GM21529 (cell line): ENCODE data around the gene UTP20.

Experiments
- ATAC-seq: cut with Tn5 transposase; IDR thresholded peaks from one replicate; pipeline ENCODE4 v1.9.1; 2021; ENCODE audit not compliant: unreplicated experiment

Gene UTP20

DNA sequence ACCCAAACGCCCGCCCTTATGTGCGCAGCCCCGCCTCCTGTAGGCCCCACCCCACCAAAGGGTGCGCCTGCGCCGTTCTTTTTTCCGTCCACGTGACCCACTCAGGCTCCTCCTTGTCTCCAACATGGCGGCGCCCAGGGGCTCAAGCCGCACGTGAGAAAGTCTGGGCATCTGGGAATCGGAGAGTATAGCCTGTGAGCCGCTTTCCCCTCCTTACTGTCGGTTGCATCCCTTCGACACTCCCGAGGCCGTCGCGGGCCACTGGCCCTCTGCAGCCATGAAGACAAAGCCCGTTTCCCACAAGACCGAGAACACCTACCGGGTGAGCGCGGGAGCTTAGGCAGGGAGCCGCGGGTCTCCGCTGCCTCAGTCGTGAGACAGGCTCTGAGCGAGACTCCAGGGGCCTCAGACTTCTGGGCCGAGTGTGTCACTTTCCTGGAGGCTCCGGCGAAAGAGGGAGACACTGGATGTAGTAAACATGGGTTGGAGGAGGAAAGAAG, at the start of gene UTP20:
Gene UTP20 (plus strand): TSS at position 100 of the 500 bp plus-strand sequence. CDS start 178 bp downstream, at position 278.
- ATAC-seq: peak; percentile 99

DNA sequence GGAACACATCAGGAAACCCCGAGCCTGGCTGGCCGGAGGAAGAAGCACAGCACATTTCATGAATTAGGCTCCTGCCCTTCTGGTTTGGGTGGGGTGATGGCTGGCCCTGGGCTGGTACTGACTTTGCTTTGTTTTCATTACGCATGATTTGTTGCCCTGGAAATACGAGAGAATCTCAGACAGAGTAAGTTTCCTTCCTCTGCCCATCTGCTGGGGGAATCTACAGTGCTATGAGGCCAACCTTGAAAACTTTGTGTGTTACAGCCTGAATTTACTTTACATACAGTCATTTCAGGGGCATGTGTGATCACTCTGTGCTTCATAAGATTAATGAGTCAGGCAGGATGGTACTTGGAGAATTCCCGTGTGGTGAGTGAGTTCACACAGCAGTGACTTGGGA, 49.4 kb upstream of the UTP20 start:
- no peak for ATAC-seq

DNA sequence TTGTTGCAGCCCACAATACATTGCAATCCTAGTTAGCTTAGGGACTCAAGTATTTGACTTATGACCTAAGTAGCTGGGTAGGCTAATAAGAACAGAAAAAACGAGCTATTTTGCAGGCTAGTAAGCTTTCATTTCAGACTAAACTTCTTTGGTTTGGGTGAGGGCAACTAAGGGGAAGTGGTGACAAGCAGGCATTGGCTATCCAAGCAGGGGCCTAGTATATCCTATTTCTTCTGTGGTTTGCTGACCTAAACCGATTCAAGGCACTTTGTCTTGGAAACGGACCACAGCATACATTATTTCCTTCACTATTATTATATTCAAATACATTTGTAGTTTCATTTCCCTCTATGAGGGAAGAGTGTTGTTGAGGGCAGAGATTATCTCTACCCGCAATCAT, 48.3 kb upstream of the UTP20 start:
- no peak for ATAC-seq

DNA sequence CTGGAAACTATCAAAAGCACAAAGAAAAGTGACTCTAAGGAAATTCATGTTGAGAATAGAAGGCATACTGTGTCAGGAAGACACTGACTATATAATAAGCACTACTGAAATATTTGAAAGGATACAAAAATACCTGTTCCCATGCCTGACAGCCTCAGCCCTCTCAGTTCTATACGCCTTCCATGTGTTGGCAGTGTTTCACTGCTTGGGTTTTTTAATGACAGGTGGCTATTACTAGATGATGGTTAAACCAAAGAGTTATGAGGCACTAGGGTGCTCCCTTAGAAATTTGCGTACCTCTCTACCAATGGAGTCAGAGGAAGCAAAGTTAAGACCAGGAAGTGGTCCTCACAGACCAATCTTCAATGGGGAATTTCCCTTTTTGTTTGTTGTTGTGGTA, 44.2 kb upstream of the UTP20 start:
- no peak for ATAC-seq

DNA sequence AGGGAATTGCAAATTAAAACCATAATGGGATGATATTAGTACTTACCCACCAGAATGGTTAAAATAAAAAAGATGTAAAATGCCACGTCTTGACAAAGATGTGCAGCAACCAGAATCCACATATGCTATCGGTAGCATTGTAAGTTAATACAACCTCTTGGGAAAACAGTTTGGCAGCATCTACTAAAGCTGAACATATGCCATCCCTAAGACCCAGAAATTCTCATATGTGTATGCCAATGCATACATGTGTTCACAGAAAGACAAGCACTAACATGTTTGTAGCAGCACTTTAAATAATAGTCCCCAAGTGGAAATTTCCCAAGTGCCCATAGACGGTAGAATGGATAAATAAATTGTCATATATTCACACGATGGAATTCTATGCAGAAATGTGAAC, 41.6 kb upstream of the UTP20 start:
- no peak for ATAC-seq

DNA sequence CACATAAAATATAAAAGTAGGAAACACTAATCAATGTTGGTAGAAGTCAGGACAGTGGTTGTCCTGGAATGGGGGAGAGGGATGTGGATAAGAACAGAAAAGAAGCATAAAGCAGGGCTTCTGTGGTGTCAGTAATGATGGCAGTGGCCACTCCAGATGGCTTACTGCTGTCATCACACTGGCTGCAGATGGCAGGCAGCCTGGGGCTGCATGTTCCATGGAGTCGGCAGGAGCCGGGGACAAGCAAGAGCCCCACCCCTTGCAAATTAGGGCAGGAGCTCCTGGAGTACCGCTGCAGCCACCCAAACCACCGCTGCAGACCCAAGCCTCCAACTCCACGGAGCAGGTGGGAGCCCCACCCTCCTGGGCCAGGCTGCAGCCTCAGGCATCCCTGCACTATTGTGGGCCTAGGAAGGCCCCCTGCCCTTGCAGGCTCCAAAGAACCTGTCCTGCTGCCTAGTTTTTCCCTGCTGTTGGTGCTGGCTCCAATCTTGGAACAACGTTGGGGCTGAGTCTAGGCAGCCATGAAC, 41.0 kb upstream of the UTP20 start:
- ATAC-seq: no peak

DNA sequence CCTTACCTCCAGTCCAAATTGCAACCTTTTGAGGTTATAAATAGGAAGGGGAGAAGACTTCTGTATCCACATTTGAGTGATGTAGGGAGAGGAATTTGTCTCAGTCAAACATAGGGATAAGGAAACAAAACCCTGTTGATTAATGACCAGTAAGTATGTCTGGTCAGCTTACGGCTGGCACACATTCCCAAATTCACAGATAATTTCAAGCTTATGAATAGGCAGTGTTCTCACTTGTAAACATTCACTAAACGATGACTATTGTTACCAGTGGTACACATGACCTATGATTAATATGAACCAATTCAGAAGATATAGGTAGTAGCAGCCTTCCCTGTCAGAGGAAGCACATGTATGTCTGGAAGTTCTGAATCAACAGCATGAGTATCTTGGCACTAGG, 36.8 kb upstream of the UTP20 start:
- ATAC-seq: no peak

DNA sequence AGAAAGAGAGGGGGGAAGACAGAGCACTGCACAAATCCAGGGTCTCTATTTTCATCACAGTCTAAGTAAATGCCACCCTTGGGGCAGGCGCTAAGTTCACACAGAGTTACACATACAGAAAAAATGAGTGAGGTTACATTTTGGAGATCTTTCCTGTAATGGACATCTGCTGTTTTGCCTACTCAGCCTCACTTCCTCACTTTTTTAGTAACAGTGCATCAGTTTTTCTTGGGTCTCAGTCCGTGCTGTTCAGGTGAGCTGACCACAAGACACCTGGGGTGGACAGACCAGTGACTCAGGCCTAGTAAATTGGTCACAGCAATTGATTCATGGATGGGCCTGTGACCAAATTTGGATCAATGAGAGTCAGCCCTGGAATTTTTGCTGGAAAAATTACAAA, 36.3 kb upstream of the UTP20 start:
- no peak for ATAC-seq

DNA sequence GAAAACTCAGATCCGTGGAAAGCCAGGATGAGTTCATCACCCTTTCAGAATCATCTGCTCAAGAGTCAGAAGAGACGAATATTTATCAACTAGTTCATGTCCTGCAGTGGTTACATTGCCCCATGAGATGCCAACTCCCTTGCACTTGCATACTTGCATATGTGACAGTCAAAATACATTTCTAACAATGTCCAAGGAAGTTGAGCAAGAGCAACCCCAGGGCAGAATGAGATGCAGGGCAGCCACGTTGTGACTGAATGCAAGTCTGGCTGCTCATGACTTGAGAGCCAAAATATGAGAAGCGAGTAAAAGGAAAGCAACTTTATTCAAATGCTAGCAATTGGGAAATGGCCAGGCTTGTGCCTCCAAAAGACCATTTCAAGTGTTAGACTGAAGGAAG, 23.6 kb upstream of the UTP20 start:
- no peak for ATAC-seq

DNA sequence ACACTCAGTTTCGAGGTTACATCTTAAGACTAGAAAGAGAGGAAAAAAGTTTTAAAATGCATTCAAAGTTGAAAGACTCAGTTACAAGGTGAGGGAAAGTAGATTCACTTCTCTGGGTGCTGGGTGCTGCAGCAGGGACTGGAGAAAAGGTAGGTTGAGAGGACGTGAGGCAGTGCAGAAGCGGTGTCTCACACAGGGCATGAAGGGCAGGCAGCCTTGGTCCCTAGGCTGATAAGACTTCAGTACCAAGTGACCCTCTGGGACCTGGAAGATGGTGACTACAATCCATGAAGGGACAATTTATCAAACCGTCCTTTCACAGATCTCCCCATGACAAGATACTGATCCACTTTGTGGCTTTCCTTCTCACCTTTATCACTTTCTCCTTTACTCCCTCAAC, 22.5 kb upstream of the UTP20 start:
- no peak for ATAC-seq

DNA sequence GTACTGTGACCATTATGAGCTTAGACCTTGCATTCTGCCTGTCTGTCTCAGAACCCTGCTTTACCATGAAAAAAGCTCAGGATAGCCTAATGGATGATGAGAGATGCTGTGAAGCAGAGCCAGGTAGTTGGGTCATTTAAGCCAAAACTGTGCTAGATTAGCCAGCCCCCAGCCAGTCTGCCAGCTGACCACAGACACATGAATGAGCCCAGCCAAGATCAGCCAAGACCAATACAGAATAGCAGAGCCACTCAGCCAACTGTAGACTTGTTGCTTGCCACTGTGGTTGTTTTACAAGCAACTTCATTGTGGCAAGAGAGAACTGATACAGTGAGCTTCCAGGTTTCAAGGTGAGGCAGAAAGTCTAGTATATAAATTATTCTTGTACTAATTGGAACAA, 12.8 kb upstream of the UTP20 start:
- no peak for ATAC-seq

DNA sequence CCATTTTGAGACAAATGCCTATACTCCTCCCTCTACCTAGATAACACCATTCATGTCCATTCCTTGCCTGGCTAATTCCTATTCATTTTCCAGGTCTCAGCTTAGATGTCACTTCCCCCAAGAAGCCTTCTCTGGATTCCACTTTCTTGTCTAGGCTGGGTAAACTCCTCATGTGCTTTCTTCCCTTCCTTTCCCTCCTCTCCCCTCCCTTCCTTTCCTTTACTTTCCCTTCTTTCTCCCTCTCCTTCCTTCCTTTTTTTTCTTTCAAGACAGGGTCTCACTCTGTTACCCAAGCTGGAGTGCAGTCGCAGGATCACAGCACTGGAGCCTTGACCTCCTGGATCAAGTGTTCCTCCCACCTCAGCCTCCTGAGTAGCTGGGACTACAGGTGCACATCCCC, 3.5 kb upstream of the UTP20 start:
- ATAC-seq: no peak

DNA sequence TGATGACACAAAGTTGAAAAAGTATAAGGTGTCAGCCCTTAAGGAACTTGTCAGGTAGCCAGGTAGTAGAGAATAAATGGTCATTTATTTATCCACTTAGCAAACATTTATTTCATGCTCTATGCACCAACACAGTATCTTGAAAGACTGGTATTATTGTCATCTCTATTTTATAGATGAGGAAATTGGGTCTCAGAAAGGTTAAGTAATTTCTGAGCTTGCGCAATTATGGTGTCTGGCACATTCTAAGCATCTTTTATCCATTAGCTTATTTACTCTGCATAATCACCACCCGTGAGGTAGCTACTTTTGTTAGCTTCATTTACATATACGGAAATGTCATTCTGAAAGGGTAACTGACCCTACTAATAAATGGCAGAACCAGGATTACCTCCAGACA, 2.5 kb upstream of the UTP20 start:
- no peak for ATAC-seq

DNA sequence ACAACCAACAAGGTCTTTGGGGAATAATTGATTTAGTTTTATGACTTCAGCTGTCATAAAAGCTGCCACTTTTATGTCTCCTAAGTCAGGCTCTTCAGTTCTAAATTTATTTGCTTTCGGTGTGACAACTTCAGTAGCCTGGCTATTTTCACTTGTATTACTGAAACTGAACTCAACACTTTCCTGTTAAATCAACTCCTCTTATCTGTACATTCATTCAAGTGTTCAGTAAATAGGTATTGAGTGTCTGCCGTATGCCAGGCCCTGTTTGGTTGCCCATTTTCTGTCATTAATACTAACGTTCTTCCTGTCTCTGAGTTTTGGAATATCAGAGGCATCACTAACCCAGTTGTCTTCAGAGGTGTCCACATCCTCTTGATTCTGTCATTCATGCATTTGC, 7.5 kb downstream of the UTP20 start:
- no peak for ATAC-seq

DNA sequence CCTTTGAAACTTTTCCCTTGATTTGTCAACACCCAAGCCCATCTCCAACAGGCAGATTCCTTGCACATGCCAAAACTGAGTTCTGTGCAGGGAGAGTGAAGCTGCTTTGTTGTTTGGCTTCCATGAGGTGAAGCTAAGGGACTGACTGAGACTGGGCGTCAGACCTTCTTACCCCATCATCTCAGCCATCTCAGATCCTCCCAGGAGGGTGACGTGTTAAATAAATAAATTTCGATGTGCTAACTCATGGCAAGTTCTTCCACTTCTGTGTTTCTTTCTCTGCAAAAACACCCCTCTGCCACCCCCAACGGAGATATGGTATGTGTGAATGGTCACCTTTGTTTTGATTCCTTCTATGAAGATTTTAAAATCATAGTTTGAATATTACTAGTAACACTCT, 17.8 kb downstream of the UTP20 start:
- no peak for ATAC-seq

DNA sequence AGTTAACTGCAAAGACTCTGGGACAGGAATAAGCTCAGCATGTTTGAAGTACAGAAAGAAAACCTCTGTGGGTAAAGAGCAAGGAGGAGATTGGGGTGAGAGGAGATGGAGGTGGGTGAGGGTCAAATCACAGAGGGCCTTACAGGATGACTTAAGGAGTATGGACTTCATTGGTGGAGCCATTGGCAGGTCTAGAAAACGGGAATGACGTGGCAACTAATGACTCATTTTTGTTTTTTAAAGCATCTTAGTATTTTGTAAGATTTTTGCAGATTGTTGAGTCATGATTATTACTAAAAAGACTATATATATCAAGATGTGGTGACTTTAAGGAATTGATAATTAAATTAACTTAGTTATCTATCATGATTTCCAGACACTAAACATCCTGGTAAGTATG, 18.5 kb downstream of the UTP20 start:
- ATAC-seq: no peak

DNA sequence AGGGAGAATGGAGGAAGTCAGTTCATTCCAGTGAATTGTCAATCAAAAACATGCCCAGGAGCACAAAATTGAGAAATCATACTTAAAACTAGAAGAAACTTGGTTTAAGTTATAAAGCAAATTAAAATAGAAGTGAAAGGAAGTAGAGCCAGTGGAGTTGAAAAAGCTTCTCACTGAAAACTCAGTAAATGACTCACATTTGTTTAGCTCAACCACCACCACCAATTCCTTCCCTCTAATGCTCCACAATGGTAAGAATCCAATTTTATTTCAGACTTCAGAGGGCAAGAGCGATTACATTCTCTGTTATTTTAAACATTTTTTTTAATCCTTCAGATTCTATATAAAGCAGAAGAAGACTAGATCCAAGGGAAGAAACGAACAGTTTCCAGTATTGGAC, 19.4 kb downstream of the UTP20 start:
- ATAC-seq: no peak

DNA sequence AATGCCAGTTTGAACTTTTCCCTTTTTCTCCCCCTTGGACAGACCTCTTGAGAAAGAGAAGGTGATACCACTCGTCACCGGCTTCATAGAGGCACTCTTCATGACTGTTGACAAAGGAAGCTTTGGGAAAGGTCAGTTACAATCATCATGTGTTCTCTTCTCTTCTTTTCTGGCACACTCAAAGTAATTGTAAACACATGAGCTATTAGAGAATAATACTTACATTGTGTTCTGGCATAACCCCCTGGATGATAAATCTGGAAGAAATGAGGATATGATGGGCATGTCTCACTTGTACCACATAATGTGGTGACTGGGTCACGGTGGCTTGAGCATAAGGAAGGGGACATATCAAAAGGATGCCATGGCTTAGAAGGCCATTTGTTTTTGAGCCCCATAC, 20.0 kb downstream of the UTP20 start:
- ATAC-seq: no peak

DNA sequence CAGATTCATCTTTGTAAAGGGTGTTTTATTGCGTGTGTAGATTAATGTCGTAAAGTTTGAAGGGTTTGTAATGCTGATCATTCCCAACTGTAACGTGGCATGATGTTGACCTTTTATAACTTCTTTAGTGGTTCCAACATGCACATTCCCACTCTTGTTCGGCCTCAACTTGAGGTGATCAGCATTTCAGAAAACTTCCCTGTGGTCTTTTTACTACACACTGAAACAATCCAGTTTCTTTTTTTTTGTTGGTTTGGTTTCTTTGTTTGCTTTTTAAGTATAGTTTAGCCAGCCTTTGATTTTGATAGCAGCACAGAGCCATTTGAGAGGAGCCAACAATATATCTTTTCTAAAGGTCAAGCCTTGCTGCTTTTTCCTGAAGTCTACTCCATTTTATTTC, 22.8 kb downstream of the UTP20 start:
- no peak for ATAC-seq

DNA sequence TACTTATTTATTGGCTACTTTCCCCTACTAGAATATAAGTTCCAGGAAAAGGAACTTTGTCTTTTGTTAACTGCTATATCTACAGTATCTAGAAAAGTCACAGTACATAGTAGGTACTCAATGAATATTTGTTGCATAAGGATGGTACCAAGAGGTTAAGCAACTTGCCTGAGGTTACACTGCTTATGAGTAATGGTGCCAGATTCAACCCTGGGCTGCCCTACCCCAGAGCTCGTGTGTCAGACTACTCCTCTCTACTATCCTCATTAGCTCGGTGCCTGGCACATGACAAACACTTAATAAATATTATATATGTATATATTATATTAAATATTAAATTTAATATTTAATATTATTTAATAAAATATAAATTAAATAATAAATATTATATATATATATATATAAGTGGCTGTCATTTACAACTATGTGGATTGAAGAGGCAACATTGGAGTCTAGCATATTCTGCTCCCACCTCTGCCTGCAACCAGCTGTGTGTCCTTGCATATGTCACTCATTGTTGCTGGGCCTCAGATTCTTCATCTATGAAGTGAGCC, 25.4 kb downstream of the UTP20 start:
- no peak for ATAC-seq

DNA sequence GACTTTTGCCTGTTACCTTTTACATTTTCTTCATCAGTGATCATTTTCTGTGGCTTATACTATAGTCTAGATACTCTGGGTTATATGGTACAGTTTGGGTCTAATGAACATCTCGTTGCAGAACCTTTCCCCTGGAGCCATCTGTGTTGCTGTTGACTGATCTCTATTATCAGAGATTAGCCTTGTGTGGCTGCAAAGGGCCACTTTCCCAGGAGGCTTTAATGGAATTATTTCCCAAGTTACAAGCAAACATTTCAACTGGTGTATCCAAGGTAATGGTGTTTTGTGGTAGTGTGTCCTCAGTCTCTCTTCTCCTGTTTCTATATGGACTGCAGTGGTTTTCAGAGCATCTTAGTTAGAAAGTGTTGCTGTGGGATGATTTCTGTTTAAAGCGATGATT, 25.9 kb downstream of the UTP20 start:
- ATAC-seq: no peak

DNA sequence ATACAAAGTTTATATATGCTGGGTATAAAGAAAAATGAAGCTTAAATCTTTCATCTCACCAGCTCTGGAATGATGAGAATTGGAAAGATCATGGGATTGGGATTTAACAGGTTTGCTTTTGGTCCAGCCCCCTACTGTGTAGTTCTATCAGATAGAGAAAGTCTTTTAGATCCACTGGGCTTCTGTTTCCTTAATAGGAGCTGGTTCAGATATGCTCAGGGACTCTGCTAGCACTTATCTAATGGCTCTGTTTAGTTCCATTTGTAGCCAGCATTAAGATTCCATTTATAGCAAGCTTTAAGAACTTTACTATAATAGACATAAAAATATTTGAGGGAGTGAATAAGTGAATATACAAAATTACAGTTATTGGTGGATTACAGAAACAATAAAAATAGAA, 42.6 kb downstream of the UTP20 start:
- ATAC-seq: no peak

DNA sequence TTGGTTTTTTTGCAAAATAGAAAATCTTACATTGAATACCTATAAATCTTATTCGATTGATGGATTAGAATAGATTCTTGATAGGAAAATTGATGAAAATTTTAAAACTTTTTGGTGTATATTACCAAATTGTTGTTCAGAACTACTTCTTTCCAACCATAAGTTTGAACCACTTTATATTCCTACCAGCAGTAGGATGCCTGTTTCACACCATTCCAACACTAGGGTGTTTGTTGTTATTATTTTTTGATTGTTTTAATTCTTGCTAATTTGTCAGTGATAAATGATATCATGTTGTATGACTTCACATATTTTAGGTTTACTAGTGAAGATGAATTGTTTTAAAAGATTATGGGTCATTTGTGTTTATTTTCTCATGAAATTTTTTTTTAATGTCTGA, 43.4 kb downstream of the UTP20 start:
- ATAC-seq: no peak
